GM10248 (cell line): ENCODE measurements around the gene WDR5.

Experiments used
- CTCF ChIA-PET: fragments of 300-600 bp; sonication (Branson Sonifier 250); formaldehyde crosslinking; extraction: SDS; loops from one replicate; lab custom pipeline; 2021; ENCODE audit warnings: antibody characterized with exemption; lab: Yijun Ruan, JAX
- POLR2A ChIA-PET: fragments of 350-650 bp; sonication (Branson Sonifier 250); formaldehyde crosslinking; extraction: SDS; loops from one replicate; lab custom pipeline; 2020; ENCODE audit warnings: antibody characterized with exemption; lab: Yijun Ruan, JAX
- DNase-seq: peaks from one replicate; pipeline ENCODE4 v3.0.0; 2012; ENCODE audit errors: extremely low spot score
- TF ChIP-seq, protein P1 (sequence below): IDR thresholded peaks from 2 replicates; pipeline ENCODE4 v1.5.1; 2012; ENCODE audit warnings: mild to moderate bottlenecking, low read depth; ENCODE audit errors: extremely low read depth, missing control alignments, control extremely low read depth

Gene WDR5

DNA sequence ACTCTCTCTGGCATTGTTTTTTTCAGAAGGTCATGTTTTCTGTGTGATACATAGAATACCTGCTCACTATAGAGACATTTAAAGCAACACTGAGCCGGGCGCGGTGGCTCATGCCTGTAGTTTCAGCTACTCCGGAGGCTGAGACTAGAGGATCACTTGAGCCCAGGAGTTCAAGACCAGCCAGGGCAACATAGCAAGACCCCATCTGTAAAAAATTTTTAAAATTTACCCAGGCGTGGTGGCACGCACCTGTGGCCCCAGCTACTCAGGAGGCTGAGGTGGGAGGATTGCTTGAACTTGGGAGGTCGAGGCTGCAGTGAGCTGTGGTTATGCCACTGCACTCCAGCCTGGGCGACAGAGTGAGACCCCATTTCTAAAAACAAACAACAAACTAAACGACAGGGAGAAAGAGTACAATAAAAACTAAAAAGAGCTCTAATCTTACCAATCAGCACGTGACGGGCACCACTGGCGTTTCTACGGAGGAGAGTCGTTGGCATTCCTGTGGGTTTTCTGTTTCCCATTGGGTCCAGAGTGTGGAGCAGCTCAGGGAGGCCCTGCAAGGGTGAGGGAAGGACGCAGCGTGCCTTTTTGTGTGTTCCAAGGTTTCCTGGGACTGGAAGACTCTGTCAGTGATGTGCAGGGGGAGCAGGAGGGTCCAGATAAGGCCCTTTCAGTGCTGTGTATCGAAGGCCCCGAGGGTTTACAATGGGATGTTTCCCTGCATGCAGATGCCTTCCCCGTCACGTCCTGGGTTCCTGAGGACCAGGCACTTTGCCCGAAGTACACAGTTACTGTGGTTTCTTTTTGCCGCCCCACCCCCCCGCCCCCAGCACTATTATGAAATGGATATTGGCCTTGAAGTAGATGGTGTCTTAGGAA, 35.7 kb downstream of the WDR5 start:
- no peak for DNase-seq
- TF ChIP-seq, protein P1, sequence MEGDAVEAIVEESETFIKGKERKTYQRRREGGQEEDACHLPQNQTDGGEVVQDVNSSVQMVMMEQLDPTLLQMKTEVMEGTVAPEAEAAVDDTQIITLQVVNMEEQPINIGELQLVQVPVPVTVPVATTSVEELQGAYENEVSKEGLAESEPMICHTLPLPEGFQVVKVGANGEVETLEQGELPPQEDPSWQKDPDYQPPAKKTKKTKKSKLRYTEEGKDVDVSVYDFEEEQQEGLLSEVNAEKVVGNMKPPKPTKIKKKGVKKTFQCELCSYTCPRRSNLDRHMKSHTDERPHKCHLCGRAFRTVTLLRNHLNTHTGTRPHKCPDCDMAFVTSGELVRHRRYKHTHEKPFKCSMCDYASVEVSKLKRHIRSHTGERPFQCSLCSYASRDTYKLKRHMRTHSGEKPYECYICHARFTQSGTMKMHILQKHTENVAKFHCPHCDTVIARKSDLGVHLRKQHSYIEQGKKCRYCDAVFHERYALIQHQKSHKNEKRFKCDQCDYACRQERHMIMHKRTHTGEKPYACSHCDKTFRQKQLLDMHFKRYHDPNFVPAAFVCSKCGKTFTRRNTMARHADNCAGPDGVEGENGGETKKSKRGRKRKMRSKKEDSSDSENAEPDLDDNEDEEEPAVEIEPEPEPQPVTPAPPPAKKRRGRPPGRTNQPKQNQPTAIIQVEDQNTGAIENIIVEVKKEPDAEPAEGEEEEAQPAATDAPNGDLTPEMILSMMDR: no peak
- ChIA-PET CTCF (interaction anchor here (0.6 to 5.0 kb wide), 48 partner anchors 9 to 429 kb away, joined by 3 to 44 read pairs (median 4); partner anchors contain the start of gene WDR5), POLR2A (no interaction called here)

DNA sequence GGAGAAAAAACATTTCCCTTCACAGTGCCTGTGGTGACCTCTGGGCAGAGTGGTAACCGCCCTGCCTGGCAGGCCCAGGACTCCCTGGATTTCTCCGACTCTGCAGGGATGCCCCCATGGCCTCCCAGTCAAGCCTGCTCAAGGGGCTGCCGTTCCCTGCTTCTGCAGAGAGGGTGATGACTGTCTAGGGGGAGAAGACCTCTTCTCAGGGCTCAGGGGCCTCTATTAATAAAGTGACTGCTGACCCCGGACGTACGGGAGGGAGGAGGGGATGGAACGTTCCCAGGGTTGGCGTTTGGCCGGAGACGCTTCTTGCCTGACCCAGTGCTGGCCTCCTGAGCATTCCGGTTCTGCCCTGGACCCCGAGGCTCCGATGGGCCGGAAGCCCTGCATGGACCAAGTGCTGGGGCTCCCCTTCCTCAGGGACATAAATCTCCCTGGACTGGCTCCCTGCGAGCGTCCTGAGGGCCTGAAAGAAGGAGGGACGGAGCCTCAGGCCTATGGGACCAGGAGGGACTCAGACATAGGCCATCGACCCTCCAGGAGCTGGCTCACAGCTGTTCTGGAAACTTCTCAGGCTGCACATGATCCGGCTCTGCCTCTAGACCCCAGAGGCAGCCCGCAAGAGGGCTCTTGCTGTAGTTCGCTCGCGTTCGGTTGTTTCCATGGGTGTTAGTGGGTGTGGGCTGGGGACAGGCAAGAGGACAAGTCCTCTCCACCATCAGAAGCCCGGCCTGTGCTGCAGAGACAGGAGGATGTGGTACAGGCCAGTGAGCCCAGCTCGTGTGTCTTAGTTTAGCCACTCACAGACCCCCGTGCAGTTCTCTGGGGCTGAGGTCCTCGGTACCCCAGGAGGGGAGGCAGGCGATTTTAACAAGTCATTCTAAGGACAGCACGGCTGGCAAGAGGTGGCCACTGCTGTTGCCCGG, 36.6 kb downstream of the WDR5 start:
- POLR2A ChIA-PET: no interaction called here
- no peak for DNase-seq
- CTCF ChIA-PET: interaction anchor here (0.7 to 5.0 kb wide), 8 partner anchors 8 to 277 kb away, joined by 3 to 44 read pairs (median 6); no protein-coding TSS in a partner anchor
- TF ChIP-seq, protein P1: no peak

DNA sequence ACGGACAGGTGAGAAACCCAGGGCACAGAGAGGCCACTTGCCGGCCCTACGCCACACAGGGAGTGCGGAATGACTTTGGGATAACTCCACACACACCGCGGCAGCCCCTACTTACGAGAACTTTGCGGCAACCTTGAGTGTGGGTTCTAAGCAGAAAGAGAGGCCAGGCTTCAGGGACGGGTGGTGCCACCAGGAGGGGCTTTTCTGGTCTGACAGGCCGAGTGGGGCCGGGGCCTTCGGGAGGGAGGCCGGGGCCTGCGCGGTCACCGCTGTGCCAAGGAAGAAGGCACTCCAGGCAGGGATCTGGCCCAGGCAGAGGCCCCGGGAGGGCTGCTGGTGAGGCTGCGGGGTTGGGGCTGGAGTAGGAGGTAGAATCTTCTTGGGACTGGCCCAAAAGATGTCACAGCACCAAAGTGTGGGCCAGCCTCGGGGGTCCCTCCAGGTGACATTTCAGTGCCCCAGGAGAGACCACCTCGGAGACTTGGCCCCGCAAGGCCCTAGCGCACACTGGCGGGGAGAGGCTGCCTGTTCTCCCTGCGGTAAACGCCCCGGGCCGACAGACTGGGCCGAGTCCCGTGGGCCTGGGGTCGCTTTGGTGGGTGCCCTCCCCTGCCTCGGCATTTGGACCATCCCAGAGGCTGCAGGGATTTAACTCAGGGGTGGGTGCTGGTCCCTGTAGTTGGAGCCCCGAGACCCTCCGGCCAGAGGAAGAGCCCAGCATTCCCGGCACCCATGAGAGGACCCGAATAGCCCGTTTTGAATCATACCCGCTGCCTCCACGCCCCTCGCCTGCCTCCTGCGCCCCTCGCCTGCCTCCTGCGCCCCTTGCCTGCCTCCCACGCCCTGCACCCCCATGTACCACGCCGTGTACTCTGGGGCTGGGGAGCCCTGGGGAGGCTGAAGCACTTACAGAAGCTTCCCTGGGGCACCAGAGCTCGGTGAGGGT, 37.5 kb downstream of the WDR5 start:
- CTCF ChIA-PET: interaction anchor here (0.8 to 3.4 kb wide), 2 partner anchors 269 to 270 kb away, joined by 4 to 16 read pairs; no protein-coding TSS in a partner anchor
- no peak for DNase-seq
- TF ChIP-seq, protein P1: no peak
- POLR2A ChIA-PET: no interaction called here

DNA sequence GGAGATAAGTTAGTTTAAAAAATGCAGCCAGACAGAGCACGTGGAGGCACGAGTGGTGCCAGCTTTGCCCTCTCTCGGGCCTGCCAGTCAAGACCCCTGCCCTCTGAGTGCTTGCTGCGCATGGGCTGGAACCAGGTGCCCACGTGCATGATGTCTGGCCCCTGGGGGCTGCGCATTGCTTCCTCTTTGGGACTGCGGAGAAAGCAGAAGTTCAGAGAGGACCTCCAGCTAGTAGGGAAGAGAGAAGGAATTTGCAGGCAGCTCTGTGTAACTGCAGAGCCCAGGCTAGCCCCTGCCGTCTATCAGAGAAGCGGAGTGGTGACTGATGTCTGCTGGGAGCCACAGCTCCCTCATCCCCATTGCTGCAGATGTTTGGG, 38.2 kb downstream of the WDR5 start:
- CTCF ChIA-PET: interaction anchor here (3.4 kb wide), 1 partner anchor 269 kb away, joined by 16 read pairs; no protein-coding TSS in a partner anchor
- TF ChIP-seq, protein P1: no peak
- POLR2A ChIA-PET: no interaction called here
- DNase-seq: no peak

DNA sequence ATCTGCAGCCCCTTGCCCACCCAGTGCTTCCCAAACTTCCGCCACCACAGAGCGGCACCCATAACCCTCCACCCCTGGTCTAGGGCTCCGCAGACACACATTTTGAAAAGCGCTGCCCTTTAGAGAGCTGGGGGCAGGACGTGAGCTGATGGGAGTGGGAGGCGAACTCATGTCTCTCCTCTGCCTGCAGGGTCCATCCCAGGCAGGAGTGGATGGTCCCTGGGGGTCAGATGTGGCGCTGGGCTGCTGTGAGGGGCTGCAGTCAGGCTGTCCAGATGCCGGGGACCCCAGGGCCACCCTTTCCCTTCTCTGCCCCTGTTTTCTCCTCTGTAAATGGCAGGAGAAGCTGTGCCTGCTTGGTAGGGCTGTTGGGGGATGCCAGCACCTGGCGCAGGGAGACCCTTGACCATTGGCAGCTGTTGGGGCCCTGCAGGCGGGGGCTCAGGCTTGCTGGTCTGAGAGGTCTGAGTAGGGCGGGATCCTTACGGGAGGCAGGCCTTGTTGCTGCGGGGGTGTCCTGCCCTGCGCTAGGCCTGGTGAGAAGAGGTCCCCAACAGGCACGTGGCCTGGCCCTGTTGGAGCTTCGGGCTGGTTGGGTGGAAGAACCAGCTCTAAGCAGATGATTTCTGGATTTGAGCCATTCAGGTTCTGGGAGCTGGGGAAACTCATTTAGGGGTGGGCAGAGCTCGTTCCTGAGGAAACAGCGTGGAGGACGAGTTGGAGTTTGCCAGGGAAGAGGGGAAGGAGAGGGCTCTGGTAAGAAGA, 38.8 kb downstream of the WDR5 start:
- DNase-seq: no peak
- POLR2A ChIA-PET: interaction anchor here (0.6 kb wide), 1 partner anchor 217 kb away, joined by 5 read pairs; no protein-coding TSS in a partner anchor
- TF ChIP-seq, protein P1: no peak
- CTCF ChIA-PET: interaction anchor here (1.2 to 3.4 kb wide), 3 partner anchors 10 to 268 kb away, joined by 3 to 16 read pairs (median 5); partner anchors contain the start of gene RNU6ATAC
